Coronary artery (tissue), 2 donors: ENCODE results near the gene SLC10A6.

Experiments used
- DNase-seq: peaks from one replicate; pipeline ENCODE4 v3.0.0-alpha.2; 2017; ENCODE audit warnings: low spot score
- H3K27ac ChIP-seq, 2 donors: fragments of 200-600 bp; sonication (generic); one replicate each; pipeline ENCODE4 v1.5.1; 2016 to 2019
- H3K4me3 ChIP-seq: fragments of 200-600 bp; sonication (generic); 2 replicates; pipeline ENCODE4 v1.5.1; 2016; ENCODE audit warnings: mild to moderate bottlenecking, moderate library complexity
- CTCF ChIP-seq: fragments of 200-600 bp; sonication (generic); IDR thresholded peaks from one replicate; pipeline ENCODE4 v1.5.1; 2019; ENCODE audit warnings: antibody characterized with exemption

The SLC10A6 gene

GRCh38 chr4:86872135-86872534 is 23.0 kb upstream of the SLC10A6 start:
- H3K4me3 ChIP-seq = no peak overlapping the region
- no peak overlapping the region for H3K27ac ChIP-seq
- no peak for TF ChIP-seq CTCF
- no peak for DNase-seq

GRCh38 chr4:86870442-86871069 is 21.4 kb upstream of the SLC10A6 start:
- no peak for TF ChIP-seq CTCF
- Histone ChIP-seq H3K27ac (no peak overlapping the region), H3K4me3 (no peak overlapping the region)
- no peak for DNase-seq

- H3K4me3 ChIP-seq = no peak overlapping the region
- no peak for TF ChIP-seq CTCF
- no peak for DNase-seq
- H3K27ac ChIP-seq = no peak overlapping the region
Observed at GRCh38 chr4:86857341-86858052, 8.3 kb upstream of the SLC10A6 start.

- Histone ChIP-seq H3K4me3 (no peak overlapping the region), H3K27ac (no peak overlapping the region)
- no peak for TF ChIP-seq CTCF
- no peak for DNase-seq
Observed at GRCh38 chr4:86856896-86857295, 7.7 kb upstream of the SLC10A6 start.

- no peak for DNase-seq
Observed at GRCh38 chr4:86855572-86855971, 6.4 kb upstream of the SLC10A6 start.

GRCh38 chr4:86853209-86853608 is 4.0 kb upstream of the SLC10A6 start:
- no peak overlapping the region for H3K4me3 ChIP-seq
- TF ChIP-seq CTCF = no peak
- DNase-seq = no peak
- H3K27ac ChIP-seq = no peak overlapping the region

More at GRCh38 chr4:86855572-86855971, 6.4 kb upstream of the SLC10A6 start:
- TF ChIP-seq CTCF = no peak
- H3K4me3 ChIP-seq = no peak overlapping the region
- no peak overlapping the region for H3K27ac ChIP-seq

GRCh38 chr4:86848136-86848535 is 1.0 kb downstream of the SLC10A6 start:
- Histone ChIP-seq H3K4me3 (peak overlapping the region; percentile 33), H3K27ac (peak overlapping the region in 1 of 2 donors; percentile 50)
- no peak for TF ChIP-seq CTCF
- no peak for DNase-seq
